HG02885 (cell line): ENCODE measurements around the gene BMP6.

Experiments used
- ATAC-seq: cut with Tn5 transposase; IDR thresholded peaks from one replicate; pipeline ENCODE4 v1.9.1; 2021; ENCODE audit warnings: mild to moderate bottlenecking; ENCODE audit not compliant: unreplicated experiment, poor library complexity

BMP6 gene

DNA sequence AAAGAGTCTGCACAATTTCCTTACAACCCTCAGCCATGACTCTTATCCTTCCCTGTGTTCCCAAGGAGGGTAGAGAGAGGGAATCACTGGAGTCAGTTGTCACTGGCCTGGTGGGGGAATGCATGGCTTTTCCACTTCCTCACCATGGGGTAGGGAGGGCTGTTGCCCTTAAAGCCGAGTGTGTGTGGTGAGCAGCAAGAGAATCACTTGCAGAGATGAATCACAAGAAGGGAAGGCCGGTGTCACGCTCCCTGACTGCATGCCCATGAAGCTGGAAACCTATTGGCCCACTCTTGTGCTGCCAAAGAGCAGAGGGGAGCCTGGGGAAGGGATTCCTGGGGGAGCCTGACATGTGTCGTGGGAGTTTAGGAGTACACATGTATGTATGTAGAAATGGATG lies 18.1 kb upstream of the BMP6 start:
- ATAC-seq = no peak

DNA sequence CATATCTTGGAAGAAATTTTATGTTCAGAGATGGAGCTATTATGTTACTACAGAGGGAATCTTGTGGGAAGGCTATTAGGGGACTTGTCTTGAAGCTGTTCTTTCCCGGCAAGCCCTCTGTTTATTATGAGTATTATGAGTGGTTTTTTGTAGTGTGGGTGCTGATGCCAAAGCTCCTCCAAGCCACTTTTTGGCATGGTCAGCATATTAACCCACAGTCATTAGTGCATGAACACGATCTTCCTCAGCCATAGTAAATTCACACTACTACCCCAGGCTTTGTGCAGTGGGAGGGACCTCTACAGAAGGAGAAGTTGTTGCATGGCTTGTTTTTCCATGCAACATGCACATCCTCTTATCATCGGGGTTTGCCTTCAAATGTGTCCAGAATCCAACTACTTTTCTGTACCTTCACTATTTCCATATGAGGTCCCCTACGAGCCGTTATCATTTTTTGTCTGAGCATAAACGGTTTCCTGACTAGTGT lies 6.5 kb upstream of the BMP6 start:
- no peak for ATAC-seq

DNA sequence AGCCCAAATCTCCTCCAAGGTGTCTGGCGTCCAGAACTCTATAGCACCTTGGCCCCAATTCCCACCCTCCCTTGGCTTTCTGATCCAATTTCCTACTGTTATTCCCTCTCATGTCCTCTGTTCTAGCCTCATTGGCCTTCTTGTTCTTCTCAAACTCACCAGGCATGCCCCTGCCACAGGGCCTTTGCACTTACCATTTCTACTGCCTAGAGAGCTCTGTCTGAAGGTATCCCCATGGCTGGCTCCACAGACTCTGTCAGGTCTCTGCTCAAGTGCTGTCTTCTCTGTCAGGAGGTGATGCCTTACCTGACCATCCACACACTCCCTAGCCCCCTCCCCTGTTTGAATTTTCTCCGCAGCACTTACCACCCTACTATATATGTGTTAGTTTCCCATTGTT lies 5.6 kb upstream of the BMP6 start:
- ATAC-seq = no peak

DNA sequence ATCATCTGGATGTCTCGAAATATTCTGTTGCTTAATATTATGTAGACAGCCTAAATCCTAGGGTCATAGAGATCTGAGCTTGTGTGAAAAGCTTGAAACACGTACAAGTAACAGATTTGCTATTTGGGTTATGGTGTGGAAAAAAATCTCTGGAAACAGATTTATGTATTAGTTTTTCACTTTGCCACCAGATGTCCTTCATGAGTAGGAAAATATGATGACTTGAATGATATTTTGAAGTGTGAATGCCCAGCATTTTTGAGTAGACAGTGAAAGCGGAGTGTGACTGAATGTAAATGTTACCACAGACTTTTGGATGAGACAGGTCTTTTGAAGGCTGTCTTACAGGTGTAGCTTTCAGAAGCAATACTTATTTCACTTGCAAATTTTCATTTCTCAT lies 4.2 kb upstream of the BMP6 start:
- ATAC-seq = no peak

DNA sequence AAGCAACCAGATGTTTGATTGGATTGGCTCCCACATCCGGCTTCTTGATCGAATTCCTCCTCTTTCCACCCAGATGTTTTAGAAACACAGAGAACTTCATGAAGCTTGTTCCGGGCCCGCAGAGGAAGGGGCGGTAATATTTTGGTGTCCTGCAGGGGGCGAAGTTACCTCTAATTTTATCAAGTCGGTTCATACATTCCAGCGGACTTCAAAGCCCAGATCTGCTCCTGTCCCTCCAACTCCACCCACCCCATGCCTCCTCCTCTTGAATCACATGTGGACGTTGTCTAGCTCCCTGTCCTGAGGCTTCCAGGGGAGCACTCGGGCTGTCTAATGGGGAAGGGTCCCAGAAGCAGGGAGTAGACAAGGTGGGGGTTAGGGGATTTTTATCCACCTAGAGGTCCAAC lies 2.9 kb upstream of the BMP6 start:
- ATAC-seq = peak; percentile 33

DNA sequence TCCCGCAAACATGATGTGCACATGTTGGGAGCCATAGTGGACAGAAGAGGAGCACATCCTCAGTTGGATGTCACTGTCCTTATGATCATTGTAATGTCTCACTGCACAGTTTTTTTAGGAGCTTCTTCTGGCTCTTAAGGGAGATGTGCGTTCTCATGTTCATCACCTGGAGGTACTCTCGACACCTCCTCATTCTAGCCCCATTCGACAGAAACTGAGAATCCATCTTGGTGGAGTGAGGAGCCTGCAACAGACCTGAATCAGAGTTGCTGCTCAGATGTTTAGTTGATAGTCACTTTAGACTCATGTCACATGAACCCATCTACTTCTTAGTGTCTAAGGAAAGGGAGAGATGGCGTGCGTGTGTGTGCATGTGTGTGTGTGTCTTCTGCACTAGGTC lies 2.3 kb upstream of the BMP6 start:
- ATAC-seq = no peak

DNA sequence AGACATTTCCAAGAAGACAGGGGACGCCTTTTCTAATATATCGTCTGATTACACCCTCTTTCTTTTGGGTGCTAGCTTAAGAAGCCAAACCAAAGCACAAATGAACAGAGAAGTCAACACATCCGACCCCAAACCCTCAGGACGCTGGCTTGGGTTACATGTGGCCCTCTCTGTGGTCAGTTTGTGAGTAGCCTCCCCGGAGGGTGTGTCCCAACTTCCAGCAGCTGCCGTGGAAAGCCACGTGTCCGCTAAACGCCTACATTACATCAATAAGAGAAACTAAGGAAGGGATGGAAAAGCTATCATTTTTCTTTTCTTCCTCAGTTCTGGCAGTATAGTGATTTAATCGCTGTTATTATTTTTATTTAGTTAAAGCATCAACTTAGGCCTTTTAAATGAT lies 487 bp upstream of the BMP6 start:
- no peak for ATAC-seq

DNA sequence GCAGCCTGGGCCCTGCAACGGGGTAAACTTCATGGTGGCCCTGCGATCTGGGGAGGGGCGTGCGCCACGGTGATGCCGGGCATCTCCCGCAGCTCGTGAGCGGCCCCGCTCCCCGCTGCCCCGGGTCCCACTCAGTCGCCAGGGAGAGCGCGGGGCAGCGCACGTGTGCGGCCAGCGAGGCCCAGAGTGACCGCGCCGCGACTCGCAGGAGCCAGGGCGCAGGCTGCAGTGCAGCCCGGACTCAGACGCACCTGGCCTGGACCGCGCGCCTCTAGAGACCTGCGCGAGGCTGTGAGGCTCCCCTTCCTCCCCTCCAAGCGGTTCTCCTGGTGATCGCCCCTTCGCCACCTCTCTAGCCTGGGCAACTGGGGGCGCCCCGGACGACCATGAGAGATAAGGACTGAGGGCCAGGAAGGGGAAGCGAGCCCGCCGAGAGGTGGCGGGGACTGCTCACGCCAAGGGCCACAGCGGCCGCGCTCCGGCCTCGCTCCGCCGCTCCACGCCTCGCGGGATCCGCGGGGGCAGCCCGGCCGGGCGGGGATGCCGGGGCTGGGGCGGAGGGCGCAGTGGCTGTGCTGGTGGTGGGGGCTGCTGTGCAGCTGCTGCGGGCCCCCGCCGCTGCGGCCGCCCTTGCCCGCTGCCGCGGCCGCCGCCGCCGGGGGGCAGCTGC lies 652 bp downstream of the BMP6 start:
- ATAC-seq = no peak

DNA sequence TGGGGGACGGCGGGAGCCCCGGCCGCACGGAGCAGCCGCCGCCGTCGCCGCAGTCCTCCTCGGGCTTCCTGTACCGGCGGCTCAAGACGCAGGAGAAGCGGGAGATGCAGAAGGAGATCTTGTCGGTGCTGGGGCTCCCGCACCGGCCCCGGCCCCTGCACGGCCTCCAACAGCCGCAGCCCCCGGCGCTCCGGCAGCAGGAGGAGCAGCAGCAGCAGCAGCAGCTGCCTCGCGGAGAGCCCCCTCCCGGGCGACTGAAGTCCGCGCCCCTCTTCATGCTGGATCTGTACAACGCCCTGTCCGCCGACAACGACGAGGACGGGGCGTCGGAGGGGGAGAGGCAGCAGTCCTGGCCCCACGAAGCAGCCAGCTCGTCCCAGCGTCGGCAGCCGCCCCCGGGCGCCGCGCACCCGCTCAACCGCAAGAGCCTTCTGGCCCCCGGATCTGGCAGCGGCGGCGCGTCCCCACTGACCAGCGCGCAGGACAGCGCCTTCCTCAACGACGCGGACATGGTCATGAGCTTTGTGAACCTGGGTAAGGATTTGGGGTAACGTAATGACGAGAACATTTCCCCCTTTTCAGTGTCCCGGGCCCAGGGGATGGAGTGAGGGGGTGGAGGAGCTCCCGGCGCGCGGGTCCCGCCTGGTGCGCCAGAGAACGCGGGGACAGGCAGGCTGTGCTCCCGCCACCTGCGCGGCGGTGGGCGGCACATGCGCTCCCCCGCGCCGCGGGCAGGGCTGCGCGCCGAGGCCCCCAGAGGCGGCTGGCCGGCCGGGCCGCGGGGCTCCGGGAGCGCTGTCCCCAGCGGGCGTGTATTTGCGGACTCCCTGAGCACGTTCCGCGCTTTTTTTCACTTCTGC lies 1.4 kb downstream of the BMP6 start:
- no peak for ATAC-seq

DNA sequence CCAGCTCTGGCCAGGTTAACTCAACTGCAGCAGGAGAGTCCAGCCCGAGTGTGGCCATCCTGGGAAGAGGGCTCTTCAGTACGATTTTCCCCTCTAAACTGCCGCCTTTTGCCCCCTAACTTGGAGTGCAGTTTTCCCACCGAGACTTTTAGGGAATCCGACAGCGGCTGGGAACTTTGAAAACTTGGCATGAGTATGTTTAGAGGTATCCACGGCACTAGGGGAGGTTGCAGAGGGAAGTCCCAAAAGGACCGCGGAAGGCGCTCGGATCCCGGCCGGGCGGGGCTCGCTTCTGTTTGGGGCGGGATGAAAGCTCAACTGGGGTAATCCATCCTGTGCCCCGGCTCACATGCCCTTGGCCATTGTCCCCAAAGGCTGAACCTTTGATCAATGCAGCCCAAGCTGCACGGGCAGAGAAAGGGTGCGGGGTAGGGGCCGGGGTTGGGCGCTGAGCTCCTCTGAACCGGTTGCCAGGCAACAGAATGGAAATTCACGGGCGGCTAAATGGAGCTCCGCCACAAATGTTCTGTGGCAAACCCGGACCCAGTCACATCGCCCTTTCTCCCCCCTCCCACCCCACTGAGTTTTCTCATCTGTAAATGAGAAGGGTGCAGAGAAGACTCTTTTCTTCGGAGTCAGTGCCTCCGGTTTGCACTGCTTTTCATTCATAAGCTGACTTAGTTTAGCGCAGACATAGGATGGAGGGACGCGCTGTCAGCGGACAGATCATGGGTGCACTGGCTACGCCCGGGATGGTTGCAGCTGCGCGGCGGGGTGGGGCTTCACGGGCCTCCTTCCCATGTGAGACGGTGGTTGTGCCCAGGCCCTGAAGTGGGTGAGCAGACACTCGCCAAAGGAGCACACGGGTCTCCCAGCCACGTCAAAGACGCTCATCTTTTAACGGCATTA lies 2.3 kb downstream of the BMP6 start:
- ATAC-seq = peak; percentile 34

DNA sequence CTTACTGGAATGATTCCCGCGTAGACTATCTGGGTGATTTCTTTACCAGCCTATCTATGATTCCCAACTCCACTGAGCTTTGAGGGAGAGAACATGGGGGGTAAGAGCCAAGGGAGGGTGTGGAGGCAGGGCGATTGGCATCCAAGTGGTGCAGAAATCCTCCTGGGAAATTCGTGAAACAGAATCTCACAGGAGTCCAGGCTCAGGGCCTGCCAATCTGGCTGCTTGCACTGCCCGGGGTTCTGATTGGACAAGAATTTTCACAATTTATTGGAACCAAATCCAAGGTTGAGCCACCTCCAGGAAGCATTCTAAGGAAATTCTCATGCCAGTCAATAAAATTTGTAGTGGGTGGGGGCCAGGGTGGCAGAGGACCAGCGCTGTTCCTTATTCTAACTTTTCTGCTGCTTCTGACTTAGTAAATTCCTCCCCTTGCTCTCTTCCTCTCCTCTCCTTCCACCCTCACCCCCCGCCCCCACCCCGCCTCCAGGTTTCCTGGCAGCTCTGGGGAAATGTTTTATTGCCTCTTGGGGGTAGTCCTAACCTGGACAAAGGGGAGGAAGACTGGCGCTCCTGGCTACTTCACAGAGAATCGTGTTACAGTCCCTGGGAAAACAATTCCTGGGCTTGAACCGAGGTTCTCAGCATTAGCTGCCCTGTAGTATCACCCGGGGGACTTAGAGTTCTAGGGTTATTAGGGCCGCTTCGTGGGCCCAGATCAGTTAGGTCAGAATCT lies 3.1 kb downstream of the BMP6 start:
- no peak for ATAC-seq

DNA sequence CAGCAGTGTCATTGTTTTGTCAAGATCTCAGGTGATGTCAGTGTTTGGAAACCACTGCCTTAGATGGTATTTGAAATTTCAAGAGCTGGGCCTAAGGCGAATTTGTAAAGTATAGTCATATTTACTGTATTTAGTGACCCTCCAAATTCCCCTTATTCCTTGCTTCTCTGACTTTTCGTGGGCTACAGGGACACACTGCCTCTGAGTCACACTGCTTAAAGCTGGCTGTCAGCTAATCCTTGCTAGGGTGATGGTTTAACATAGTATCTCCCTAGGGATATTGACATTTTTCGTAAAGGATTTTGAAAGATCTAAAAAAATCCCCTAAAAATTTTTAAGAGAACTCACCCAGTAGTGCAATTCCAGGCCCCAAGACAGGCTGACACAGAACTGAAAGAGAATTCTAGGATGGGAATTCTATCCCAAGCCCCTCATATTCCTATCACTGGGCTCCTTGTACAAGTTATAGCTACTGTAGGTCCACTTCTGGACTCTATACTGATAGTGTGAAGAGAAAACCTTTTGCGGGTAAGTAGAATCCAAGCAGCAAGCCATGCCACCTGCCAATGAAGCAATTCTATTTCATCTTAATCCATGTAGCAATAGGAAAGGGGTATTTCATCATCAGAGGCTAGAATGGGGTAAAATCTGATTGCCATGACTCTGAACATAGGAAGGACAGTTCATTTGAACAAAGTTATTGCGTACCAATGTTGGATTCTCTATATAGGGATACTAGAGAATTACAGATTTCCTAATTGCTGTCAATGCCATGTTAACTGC lies 4.3 kb downstream of the BMP6 start:
- no peak for ATAC-seq

DNA sequence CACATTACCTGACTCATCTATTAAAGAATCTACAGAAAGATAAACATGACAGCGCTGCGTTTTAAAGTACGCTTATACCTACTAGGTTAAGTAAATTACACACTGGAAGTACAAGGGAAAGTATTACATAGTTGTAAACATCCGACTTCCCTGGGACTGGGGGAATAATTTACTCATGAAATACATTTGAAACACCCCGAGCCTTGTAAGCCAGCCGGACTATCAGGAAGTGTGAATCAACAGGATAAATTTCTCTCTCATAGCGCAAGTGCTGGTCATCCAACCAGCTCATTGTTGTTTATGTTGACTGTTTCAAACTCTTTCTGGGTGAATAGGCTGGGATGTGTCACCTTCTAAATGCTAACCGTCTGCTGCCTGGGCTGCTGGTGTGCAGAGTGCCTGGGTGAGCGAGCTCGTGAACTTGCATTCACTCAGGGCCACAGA lies 4.9 kb downstream of the BMP6 start:
- ATAC-seq = no peak

DNA sequence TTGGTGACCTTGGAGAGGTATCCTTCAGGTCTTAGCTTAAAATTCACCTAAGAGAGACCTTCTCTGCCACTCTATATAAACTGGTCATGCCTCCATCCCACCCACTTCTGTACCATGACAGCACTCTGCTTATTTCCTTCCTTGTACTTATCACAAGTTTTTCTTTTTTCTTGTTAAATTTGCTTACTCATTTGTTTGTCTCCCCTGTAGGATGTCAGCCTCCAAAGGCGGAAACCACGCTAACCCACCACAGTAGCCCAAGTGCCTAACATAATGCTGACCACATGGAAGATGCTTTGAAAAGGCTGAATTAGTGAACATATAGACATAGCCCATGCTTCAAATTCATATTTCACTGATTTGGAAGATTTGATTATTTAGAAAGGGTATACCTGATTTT lies 5.4 kb downstream of the BMP6 start:
- no peak for ATAC-seq

DNA sequence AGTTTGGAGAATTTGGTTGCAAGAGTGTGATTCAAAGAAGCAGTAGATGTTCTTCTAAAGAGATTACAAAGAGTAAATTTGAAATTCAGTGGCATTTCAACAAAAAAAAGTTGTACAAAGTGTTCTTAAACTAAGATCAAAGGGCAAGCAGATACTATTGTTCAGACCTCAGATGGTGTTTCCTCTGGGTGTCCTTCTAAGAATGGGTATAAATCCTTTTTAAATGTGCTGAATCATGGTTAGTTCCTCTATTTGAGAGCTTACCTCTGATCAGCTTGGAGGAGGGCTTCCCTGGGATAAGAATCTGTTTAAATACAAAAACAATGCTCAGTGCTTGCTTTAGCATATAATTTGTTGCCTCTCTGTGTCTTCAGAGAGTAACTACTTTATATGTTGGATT lies 6.3 kb downstream of the BMP6 start:
- ATAC-seq = no peak

DNA sequence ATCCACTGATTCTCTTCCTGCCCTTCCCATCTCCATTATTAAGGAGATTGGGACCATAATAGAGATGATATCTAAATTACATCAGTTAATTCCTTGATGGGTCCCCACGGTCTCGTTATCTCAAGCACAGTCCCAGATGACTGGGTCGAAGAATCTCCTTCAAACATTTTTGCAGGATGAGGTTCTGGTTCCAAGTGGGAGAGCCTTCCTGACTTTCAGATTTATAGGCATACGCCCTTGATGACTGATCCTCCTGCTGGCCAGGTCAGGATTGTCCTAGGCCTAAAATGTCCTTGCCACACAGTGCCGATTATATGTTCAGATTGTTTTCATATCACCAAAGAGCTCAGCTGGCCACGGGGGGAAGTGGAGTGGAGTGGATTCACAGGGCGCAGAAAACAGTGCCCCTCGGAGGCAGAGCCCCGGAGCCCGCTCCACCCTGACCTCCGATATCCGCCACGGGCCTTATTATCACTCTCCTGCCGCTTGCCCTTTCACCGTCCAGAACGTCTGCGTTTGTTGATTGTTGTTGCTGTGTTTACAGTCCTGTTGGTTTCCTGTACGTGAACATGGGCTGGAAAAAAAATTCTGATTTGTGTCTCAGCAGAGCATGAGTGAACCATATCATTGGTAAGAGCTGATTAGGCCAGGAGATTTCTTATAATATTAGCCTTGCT lies 8.9 kb downstream of the BMP6 start:
- ATAC-seq = no peak

DNA sequence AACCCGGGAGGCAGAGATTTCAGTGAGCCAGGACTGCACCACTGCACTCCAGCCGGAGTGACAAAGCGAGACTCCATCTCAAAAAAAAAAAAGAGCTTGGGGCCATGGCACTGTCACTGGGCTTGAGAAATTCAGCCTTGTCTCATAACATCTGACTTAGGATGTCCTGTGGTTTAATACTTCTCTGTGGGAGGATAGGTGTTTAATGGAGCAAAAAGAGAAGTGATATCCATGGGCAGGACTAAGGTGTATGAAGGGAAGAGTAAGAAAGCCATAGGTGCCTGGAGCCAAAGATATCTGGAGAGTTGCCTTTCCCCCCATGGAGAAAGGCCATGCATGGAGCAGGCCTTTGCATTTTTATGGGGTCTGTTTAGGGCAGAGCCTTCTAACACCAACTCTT lies 11.2 kb downstream of the BMP6 start:
- no peak for ATAC-seq

DNA sequence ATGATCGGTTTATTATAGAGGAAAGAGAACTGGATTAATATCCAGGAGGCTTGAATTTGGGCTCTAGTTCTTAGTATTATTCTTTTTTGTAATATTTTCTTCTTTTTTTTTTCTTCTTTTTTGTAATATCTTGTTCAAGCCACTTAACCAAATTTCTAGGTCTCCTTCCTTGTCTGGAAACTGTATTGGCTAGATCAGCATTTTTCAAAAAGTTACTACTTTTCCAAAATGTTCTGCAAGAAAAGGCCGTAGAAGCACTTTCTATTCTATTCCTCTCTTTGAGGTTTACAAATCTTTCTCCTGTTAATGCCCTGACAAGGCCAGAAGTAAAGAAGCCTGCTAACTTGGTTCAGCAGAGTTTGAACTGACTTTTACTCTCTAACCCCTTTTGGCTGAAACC lies 12.0 kb downstream of the BMP6 start:
- no peak for ATAC-seq
